H1 (cell line): ENCODE measurements around the gene TMIGD3. TPM values are rescaled to one million over a fixed set of nuclear protein-coding genes. Genes with fewer than 3 reads are reported as not detected.

Experiments
- BACH1 ChIP-seq: IDR thresholded peaks from 2 replicates; pipeline ENCODE4 v1.6.1; 2012; ENCODE audit warnings: low read length, improper control_type of control experiment
- polyA plus RNA-seq, 7 experiments: library from polyadenylated mRNA; depleted of rRNA in 3 of 7; stranded (reverse) in 5 of 7; unstranded in 2 of 7; fragments of >200 nt in 5 of 7; fragments of 200-250 nt in 2 of 7; gene quantifications; 1 replicate in 5 of 7; 2 replicates in 1 of 7; 4 replicates in 1 of 7; pipeline versions ENCODE4 v1.2.1 to v1.2.3, GENCODE V29; 2011 to 2013; ENCODE audit warnings: missing spikeins in 2 of 7, mixed read lengths in 2 of 7
- total RNA-seq: library from RNA; stranded (reverse); fragmentation: NEBNext Ultra II Directional; extraction: Animal tissue kit (Norgen Biotek cat#: 25700); gene quantifications from 2 replicates; pipeline ENCODE4 v1.2.1, GENCODE V29; 2021

The TMIGD3 gene
- total and polyA plus RNA-seq, 2 of the 8 experiments (the other 6 are each of a cell fraction or from before 2014, with no cell fraction given), result not detected

GRCh38 chr1:111535256-111536191 lies 32.1 kb upstream of the TMIGD3 start (continued):
- TF ChIP-seq BACH1, result no peak
